Measurements from ENCODE around the gene MMP7.

DNA sequence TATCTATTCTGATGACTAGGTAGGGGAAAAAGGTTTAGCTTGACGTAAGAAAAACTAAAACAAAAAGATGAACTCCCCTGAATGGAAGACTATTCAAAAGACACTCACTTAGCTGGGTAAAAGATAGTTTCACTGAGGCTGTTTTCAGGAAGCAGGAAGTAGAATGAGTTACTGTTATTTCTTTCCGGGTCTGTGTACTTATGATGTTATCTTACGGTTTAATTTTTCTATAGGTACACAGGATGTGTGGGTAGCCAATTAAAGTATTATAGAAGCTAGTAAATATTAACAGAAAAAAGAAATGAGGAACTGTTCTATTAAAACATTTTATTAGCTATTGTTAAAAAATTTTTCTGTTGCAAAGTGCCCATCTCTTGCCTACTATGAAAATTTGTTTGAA, 45.8 kb upstream of the MMP7 start:
- no peak for TF ChIP-seq POLR2AphosphoS5 (IDR thresholded peaks at IDR 0.05; ENCODE audit: insufficient read depth, low read depth, low read length)
- TF ChIP-seq EZH2 (IDR thresholded peaks at IDR 0.05; ENCODE audit: borderline replicate concordance, low read depth, low read length, severe bottlenecking) = no peak
